ENCODE results near the gene SMCP.

DNA sequence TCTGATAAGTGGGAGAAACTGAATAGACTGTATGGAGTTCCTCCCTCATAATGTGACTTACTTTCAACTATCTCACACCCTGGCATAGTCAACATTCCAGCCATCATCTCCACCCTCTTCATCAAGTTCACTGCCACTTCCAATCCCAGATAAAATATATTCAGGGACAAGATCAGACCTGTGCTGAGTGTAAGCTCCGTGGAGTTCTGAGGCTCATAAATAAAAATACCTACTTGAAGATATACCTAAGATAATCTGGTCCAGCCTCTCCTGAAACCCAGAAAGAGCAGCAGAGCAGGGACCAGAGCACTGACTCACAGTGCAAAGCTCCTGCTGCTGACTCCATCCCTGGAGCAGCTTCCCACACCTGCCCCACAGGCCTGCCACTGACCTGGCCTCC lies 20.1 kb upstream of the SMCP start:
- no peak for TF ChIP-seq EP300 (IDR thresholded peaks at IDR 0.05; ENCODE audit: borderline replicate concordance)
- TF ChIP-seq TAF1 (IDR thresholded peaks at IDR 0.05; ENCODE audit: low read depth), result no peak
- no peak for TF ChIP-seq USF1 (IDR thresholded peaks at IDR 0.05)
- no peak for TF ChIP-seq TCF12 (IDR thresholded peaks at IDR 0.05; ENCODE audit: low read depth)
- no peak for TF ChIP-seq EGR1 (IDR thresholded peaks at IDR 0.05)
- no peak for TF ChIP-seq RAD21 (IDR thresholded peaks at IDR 0.05; ENCODE audit: low read depth)
- no peak for TF ChIP-seq ZBTB7A (IDR thresholded peaks at IDR 0.05; ENCODE audit: low read depth)
- TF ChIP-seq TEAD4 (IDR thresholded peaks at IDR 0.05), result no peak
- TF ChIP-seq NFIC (IDR thresholded peaks at IDR 0.05), result no peak
- TF ChIP-seq YY1 (IDR thresholded peaks at IDR 0.05; ENCODE audit: low read depth), result no peak
- TF ChIP-seq, protein P1, sequence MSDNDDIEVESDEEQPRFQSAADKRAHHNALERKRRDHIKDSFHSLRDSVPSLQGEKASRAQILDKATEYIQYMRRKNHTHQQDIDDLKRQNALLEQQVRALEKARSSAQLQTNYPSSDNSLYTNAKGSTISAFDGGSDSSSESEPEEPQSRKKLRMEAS (IDR thresholded peaks at IDR 0.05), result no peak
- TF ChIP-seq CREB1 (IDR thresholded peaks at IDR 0.05; ENCODE audit: low read depth), result no peak
